HG02970 (cell line): Measurements from ENCODE around the gene SLC24A3.

Experiments used
- ATAC-seq: cut with Tn5 transposase; IDR thresholded peaks from one replicate; pipeline ENCODE4 v1.9.1; 2021; ENCODE audit warnings: mild to moderate bottlenecking, moderate library complexity, moderate number of reproducible peaks; ENCODE audit not compliant: unreplicated experiment, low FRiP score

SLC24A3 gene

GRCh38 chr20:19440660-19441527 lies 228.5 kb downstream of the SLC24A3 start:
- ATAC-seq, result no peak

GRCh38 chr20:19446246-19446645 lies 233.8 kb downstream of the SLC24A3 start:
- no peak for ATAC-seq

- ATAC-seq, result no peak
These were observed 236.2 kb downstream of the SLC24A3 start for GRCh38 chr20:19448632-19449031.

GRCh38 chr20:19449051-19449450 lies 236.6 kb downstream of the SLC24A3 start:
- no peak for ATAC-seq

GRCh38 chr20:19451231-19451922 lies 238.9 kb downstream of the SLC24A3 start:
- no peak for ATAC-seq

- no peak for ATAC-seq
These were observed 239.5 kb downstream of the SLC24A3 start for GRCh38 chr20:19451923-19452295.

- ATAC-seq, result no peak
These were observed 241.0 kb downstream of the SLC24A3 start for GRCh38 chr20:19453410-19453809.

- no peak for ATAC-seq
These were observed 241.4 kb downstream of the SLC24A3 start for GRCh38 chr20:19453862-19454261.

- ATAC-seq, result no peak
These were observed 244.4 kb downstream of the SLC24A3 start for GRCh38 chr20:19456595-19457395.

- no peak for ATAC-seq
These were observed 245.2 kb downstream of the SLC24A3 start for GRCh38 chr20:19457611-19458010.

- ATAC-seq, result no peak
These were observed 247.9 kb downstream of the SLC24A3 start for GRCh38 chr20:19460386-19460785.

- no peak for ATAC-seq
These were observed 250.0 kb downstream of the SLC24A3 start for GRCh38 chr20:19462491-19462890.

- no peak for ATAC-seq
These were observed 251.2 kb downstream of the SLC24A3 start for GRCh38 chr20:19463597-19463996.

GRCh38 chr20:19465536-19465935 lies 253.1 kb downstream of the SLC24A3 start:
- no peak for ATAC-seq

GRCh38 chr20:19466206-19466928 lies 253.9 kb downstream of the SLC24A3 start:
- no peak for ATAC-seq

- no peak for ATAC-seq
These were observed 260.9 kb downstream of the SLC24A3 start for GRCh38 chr20:19473216-19473921.

- ATAC-seq, result no peak
These were observed 261.5 kb downstream of the SLC24A3 start for GRCh38 chr20:19473922-19474286.

GRCh38 chr20:19478320-19478895 lies 266.0 kb downstream of the SLC24A3 start:
- no peak for ATAC-seq

GRCh38 chr20:19482726-19483125 lies 270.3 kb downstream of the SLC24A3 start:
- no peak for ATAC-seq
